Measurements from ENCODE around the gene NAGPA.
A peak's percentile ranks its signal among the peaks of the same experiment; 100 is the strongest.
"Not testable (repeated sequence)": the region's sequence is repeated elsewhere in the genome, so short reads cannot be mapped to it uniquely, and the experiment has no call there.

Gene NAGPA

GRCh38 chr16:5033256-5034166 is at the start of gene NAGPA:
NAGPA (minus strand) TSS chr16:5033935; CDS start chr16:5033914, 21 bp downstream.
- peak; percentile 64 for DNase-seq (ENCODE audit: low read depth, low spot score)

- not testable (repeated sequence) for DNase-seq (ENCODE audit: low read depth, low spot score)
These were observed 47.3 kb upstream of the NAGPA start for GRCh38 chr16:5080996-5081395.

- DNase-seq (ENCODE audit: low read depth, low spot score) = not testable (repeated sequence)
These were observed 46.7 kb upstream of the NAGPA start for GRCh38 chr16:5080461-5080860.

- DNase-seq (ENCODE audit: low read depth, low spot score) = no peak
These were observed 44.9 kb upstream of the NAGPA start for GRCh38 chr16:5078626-5079025.

- DNase-seq (ENCODE audit: low read depth, low spot score) = no peak
These were observed 43.6 kb upstream of the NAGPA start for GRCh38 chr16:5077304-5077703.

GRCh38 chr16:5075637-5076036 is 41.9 kb upstream of the NAGPA start:
- DNase-seq (ENCODE audit: low read depth, low spot score) = no peak

GRCh38 chr16:5073771-5074170 is 40.0 kb upstream of the NAGPA start:
- DNase-seq (ENCODE audit: low read depth, low spot score) = not testable (repeated sequence)

GRCh38 chr16:5073279-5073629 is 39.5 kb upstream of the NAGPA start:
- DNase-seq (ENCODE audit: low read depth, low spot score) = no peak

GRCh38 chr16:5072334-5073278 is 38.9 kb upstream of the NAGPA start:
- DNase-seq (ENCODE audit: low read depth, low spot score) = no peak

GRCh38 chr16:5071681-5072333 is 38.1 kb upstream of the NAGPA start, which contains the start of gene ALG1:
ALG1 (plus strand) TSS chr16:5071843; CDS start chr16:5071850, 7 bp downstream.
- DNase-seq (ENCODE audit: low read depth, low spot score) = peak; percentile 76

- DNase-seq (ENCODE audit: low read depth, low spot score) = no peak
These were observed 37.6 kb upstream of the NAGPA start for GRCh38 chr16:5071341-5071680.

- no peak for DNase-seq (ENCODE audit: low read depth, low spot score)
These were observed 36.9 kb upstream of the NAGPA start for GRCh38 chr16:5070431-5071186.

GRCh38 chr16:5069854-5070253 is 36.1 kb upstream of the NAGPA start:
- no peak for DNase-seq (ENCODE audit: low read depth, low spot score)

- DNase-seq (ENCODE audit: low read depth, low spot score) = no peak
These were observed 35.3 kb upstream of the NAGPA start for GRCh38 chr16:5069048-5069447.

- no peak for DNase-seq (ENCODE audit: low read depth, low spot score)
These were observed 32.8 kb upstream of the NAGPA start for GRCh38 chr16:5066511-5066910.

- no peak for DNase-seq (ENCODE audit: low read depth, low spot score)
These were observed 32.1 kb upstream of the NAGPA start, which contains the start of gene C16orf89 for GRCh38 chr16:5065813-5066212. C16orf89 (minus strand) TSS chr16:5065956; CDS start chr16:5065908, 48 bp downstream.

GRCh38 chr16:5065326-5065725 is 31.6 kb upstream of the NAGPA start:
- DNase-seq (ENCODE audit: low read depth, low spot score) = no peak

GRCh38 chr16:5064915-5065314 is 31.2 kb upstream of the NAGPA start:
- DNase-seq (ENCODE audit: low read depth, low spot score) = no peak

- DNase-seq (ENCODE audit: low read depth, low spot score) = no peak
These were observed 29.3 kb upstream of the NAGPA start for GRCh38 chr16:5062790-5063765.

- DNase-seq (ENCODE audit: low read depth, low spot score) = no peak
These were observed 28.3 kb upstream of the NAGPA start for GRCh38 chr16:5062051-5062450.

Measured in activated CD4-positive, CD25-positive, alpha-beta regulatory T cell treated with anti-CD3 and anti-CD28 coated beads, Interleukin-2, amount 50 U/mL, for 16 hours (primary cell).